ENCODE measurements around the gene CAMTA1.

The CAMTA1 gene

GRCh38 chr1:7477593-7477992 is 692.3 kb downstream of the CAMTA1 start:
- no peak for DNase-seq (ENCODE audit: low spot score)

DNA sequence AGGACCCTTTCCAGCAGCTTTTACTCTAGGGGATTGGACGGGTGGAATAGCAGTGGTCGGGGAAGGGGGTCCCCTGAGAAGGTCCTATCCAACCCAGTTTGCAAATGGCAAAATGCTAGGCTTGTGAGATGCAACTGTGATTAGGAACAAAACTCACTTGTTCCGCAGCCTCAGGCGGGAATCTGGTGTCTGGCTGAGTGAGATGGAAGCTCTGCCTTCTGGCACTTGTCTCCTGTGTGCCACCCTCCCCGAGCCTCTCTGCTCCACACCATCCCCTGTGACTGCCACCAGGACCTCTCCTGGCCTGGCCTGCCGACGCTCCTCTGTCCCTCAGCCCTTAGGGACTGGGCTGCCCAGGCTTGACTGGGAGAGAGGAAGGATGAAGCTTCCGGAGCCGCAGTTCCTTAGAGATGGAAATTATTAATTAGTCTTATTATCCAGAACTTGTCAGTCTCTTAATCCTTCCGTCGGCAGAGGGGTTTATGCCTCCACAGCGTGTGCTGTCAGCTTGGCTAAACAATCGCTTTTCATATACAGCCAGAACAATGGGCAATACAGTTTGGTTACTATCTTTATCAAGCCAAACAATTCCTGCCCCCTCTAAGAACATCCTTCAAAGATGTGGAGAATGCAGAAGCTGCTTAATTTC is 693.0 kb downstream of the CAMTA1 start:
- no peak for DNase-seq (ENCODE audit: low spot score)

GRCh38 chr1:7478809-7479499 is 693.7 kb downstream of the CAMTA1 start:
- peak; percentile 98 for DNase-seq (ENCODE audit: low spot score)

- DNase-seq (ENCODE audit: low spot score) = no peak
Observed at GRCh38 chr1:7479571-7479970, 694.3 kb downstream of the CAMTA1 start.

- DNase-seq (ENCODE audit: low spot score) = no peak
Observed at GRCh38 chr1:7481194-7481593, 695.9 kb downstream of the CAMTA1 start.

DNA sequence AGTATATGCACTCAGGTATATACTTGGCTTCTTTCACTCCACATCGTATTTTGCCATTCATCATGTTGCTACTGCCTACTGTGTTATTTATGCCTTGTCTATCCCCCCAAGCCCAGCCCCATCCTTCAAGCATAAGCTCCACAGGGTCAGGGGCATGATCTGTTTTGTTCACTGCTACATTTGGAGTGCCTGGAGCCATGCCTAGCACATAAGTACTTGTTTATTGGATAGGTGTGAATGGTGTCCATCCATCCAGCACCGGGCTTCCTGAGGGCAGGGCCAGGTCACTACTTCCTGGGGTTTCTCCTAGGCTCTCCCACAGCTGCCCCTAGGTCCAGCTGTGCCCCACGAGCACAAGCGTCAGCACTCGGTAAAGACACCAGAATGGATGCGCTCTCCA is 696.8 kb downstream of the CAMTA1 start:
- DNase-seq (ENCODE audit: low spot score) = no peak

DNA sequence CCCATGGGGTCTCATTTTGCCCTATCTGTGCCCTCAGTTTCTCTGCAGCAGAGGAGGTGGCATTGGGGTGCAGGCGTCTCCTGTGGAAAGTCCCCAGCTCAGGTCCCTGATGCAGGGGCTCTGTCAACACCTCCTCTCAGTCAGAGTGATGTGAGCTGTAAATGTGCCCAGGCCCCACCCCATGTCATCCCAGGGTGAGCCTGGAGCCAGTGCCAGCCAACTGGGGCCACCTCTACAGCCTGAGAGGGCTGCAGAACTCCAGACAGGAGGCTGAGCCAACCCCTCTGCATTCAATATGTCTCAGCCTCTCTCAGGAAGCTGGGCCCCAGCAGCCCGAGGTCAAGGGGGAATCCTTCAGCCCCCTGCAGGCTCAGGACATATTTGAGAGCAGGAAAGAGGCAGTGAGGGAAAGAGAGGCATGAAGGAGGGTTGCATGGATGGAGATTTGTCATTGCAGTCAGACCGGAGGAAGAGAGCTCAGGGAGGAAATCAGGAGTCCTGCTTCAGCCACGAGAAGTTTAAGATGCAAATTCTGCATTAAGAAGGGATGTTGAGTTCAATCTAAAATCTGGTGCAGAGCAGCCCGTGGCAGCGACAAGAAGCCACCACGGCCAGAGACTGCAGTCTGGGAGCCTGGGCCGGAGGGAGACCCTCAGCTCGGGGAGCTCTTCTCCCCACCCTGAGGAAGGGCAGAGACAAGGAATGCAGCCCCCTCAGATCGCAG is 697.7 kb downstream of the CAMTA1 start:
- no peak for DNase-seq (ENCODE audit: low spot score)

GRCh38 chr1:7483634-7484383 is 698.6 kb downstream of the CAMTA1 start:
- DNase-seq (ENCODE audit: low spot score) = no peak

GRCh38 chr1:7485086-7485780 is 700.0 kb downstream of the CAMTA1 start:
- DNase-seq (ENCODE audit: low spot score) = no peak

DNA sequence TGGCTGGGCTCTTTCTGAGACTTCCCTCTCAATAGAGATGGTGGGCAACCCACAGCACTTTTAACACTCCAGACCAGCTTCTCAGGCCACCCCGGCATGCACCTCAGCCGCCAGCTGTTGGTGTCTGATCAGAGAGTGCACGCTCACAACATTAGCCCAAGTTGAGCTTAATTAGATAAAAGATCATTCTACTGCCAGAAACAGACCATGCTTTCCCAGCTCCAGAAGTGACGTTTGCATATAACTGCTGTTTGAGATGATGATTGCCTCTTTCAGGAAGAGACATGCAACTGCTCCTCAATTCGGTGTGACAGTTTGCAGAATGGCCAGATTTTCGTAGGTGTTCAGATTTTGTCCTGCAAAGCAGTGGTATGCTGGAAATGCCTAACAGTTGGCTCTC is 700.6 kb downstream of the CAMTA1 start:
- DNase-seq (ENCODE audit: low spot score) = no peak

- DNase-seq (ENCODE audit: low spot score) = no peak
Observed at GRCh38 chr1:7487766-7488474, 702.7 kb downstream of the CAMTA1 start.

GRCh38 chr1:7488475-7488842 is 703.2 kb downstream of the CAMTA1 start:
- no peak for DNase-seq (ENCODE audit: low spot score)

DNA sequence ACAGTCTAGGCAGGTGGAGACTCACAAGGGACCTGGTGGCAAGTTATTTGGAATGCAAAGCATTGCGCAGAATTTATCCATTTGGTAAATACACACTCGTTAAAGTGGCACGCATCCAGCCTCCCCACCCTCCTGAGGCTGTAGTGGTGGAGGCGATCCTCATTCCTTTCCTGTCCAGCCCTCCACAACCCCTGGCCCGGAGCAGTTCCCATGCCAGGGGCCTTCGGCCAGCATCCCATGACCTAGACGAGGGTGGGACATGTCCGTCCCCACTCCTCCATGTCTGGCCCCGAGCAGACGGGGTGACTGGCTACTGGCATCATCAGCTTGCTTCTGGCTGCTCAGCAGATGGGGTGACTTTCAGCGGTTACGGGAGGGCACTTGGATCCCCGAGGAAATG is 704.3 kb downstream of the CAMTA1 start:
- no peak for DNase-seq (ENCODE audit: low spot score)

- no peak for DNase-seq (ENCODE audit: low spot score)
Observed at GRCh38 chr1:7490576-7490975, 705.3 kb downstream of the CAMTA1 start.

- no peak for DNase-seq (ENCODE audit: low spot score)
Observed at GRCh38 chr1:7491109-7491817, 706.0 kb downstream of the CAMTA1 start.

DNA sequence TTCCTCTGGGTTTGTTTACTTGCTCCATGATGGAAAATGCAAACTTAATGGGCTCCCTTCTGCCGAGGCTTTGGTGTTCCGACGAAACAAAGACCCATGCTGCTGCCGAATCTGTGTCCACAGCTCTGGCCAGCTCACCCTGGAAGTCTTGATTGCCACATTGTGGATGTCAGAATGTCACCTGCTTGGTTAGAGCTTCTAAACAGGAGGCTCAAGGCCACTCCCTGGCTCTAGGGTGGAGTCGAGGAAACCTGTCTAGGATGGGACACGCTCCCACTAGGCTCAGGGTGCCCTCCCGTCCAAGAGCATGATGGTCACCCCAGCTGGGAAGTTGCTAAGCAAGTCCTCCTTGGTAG is 706.5 kb downstream of the CAMTA1 start:
- DNase-seq (ENCODE audit: low spot score) = no peak

DNA sequence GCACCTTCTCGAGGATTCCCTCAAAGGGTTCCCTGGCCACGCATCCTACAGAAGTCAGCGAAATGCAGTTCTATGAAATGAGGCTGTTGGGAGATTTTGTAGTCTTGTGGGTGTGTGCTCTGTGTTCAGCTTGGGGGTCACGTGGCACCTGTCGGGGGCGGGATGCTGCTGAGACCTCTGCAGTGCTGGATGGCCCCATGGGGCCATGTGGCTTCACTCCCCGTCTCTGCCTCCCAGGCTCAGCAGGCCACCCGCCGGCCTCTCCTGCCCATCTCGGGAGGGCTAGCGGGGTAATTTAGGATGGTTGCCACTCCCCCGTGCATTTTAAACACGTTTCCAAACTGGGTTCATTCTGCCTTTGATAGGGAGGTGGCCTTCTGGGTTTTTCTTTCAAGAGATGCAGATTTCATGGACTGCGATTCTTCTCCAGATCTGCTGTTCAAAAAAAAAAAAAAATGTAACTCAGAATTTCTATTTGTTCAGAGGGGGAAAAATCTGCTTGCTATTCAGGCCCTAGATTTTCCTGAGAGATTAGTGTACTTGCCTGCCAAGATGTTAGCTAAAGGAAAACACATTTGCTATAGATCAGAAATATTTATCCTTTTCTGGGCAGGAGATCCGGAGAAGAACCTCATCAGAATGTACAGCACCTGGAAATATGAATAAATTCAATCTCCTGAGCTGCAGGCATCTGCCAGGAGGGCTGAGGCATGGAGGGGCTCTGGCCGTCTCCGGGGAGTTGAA is 708.6 kb downstream of the CAMTA1 start:
- no peak for DNase-seq (ENCODE audit: low spot score)

DNA sequence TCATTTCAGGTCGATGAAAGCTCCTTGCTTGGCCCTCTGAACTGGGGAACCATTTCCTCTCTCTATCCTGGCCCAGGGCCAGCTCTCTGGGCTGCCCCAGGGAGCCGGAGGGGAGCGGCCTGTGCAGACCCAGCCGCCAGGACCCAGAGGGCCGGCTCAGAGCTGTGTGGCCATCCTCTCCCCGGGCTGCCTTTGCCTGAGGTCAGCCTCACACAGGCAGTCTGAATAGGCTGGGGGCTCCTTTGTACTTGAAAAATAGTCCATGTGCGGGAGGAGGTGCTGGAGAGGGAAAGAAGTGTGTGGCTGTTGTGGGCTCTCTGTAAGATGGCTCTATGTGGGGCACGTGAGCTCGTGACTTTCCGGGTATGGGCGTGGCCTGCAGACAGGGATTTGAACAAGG is 710.7 kb downstream of the CAMTA1 start:
- no peak for DNase-seq (ENCODE audit: low spot score)

DNA sequence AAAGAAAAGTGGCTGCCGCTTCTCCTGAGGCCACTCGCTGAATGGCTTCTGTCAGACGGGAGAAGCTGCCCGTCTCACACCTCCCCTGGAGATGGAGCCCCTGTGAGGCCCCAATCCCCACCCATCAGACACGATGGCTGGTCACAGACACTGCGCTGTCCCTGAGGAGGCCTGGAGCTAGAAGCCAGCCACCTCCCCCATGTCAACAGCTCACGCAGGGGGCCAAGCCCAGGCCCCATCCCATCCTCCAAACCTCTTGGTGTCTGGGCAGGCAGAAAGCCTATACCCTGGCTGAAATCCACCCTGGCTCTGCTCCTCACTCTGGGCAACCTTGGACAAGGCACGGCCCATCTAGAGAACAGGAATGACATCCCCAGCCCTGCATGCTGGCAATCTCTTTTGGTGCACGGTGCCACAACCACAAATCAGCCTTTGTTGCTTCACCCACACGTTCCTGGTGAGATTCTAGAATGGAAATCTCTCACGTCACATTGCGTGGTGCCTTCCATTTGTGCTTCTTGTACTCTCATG is 711.9 kb downstream of the CAMTA1 start:
- DNase-seq (ENCODE audit: low spot score) = no peak
